Keratinocyte (primary cell): ENCODE results near the gene KIZ. TPM values are rescaled to one million over a fixed set of nuclear protein-coding genes. Genes with fewer than 3 reads are reported as not detected.
"Not testable (repeated sequence)": the region's sequence is repeated elsewhere in the genome, so short reads cannot be mapped to it uniquely, and the experiment has no call there.

Experiments used
- DNase-seq: peaks from one replicate; pipeline ENCODE4 v3.0.0-alpha.2; 2011; ENCODE audit warnings: low read depth, missing footprints, low spot score
- FAIRE-seq: peaks from 2 replicates; lab custom pipeline; 2011; peaks lifted over from hg19 to GRCh38; lab: Jason Lieb, UNC
- H2AFZ ChIP-seq: 2 replicates; pipeline ENCODE4 v1.6.0; 2012; ENCODE audit warnings: low read length, control low read depth, inconsistent platforms; ENCODE audit not compliant: control insufficient read depth
- H3K27ac ChIP-seq: 2 replicates; pipeline ENCODE4 v1.5.1; 2011; ENCODE audit warnings: low read length; ENCODE audit not compliant: control insufficient read depth, insufficient read depth
- H3K27me3 ChIP-seq: 3 replicates; pipeline ENCODE4 v1.6.0; 2011; ENCODE audit warnings: low read length; ENCODE audit not compliant: control insufficient read depth, insufficient read depth; ENCODE audit errors: extremely low read depth
- H3K36me3 ChIP-seq, 2 experiments: 2 replicates in 1 of 2; 3 replicates in 1 of 2; pipeline ENCODE4 v1.5.1; 2011; ENCODE audit warnings: low read length in 2 of 2, mild to moderate bottlenecking in 1 of 2; ENCODE audit not compliant: control insufficient read depth in 2 of 2, insufficient read depth in 2 of 2; ENCODE audit errors: extremely low read depth in 1 of 2
- H3K4me1 ChIP-seq: 3 replicates; pipeline ENCODE4 v1.5.1; 2011; ENCODE audit warnings: low read length; ENCODE audit not compliant: control insufficient read depth, insufficient read depth; ENCODE audit errors: extremely low read depth
- H3K4me2 ChIP-seq: 3 replicates; pipeline ENCODE4 v1.6.0; 2011; ENCODE audit warnings: low read depth, low read length; ENCODE audit not compliant: control insufficient read depth, insufficient read depth; ENCODE audit errors: extremely low read depth
- H3K4me3 ChIP-seq, 3 experiments: fragments of 200-600 bp in 1 of 3; sonication (generic) in 1 of 3; 2 replicates in 2 of 3; 3 replicates in 1 of 3; pipeline ENCODE4 v1.5.1; 2011 to 2016; ENCODE audit warnings: low read length in 3 of 3, mild to moderate bottlenecking in 3 of 3, control low read depth in 2 of 3, inconsistent platforms in 1 of 3, low read depth in 1 of 3, mixed read lengths in 1 of 3, mixed run types in 1 of 3, moderate library complexity in 1 of 3; ENCODE audit not compliant: control insufficient read depth in 2 of 3, insufficient read depth in 2 of 3; ENCODE audit errors: extremely low read depth in 1 of 3
- H3K79me2 ChIP-seq: 2 replicates; pipeline ENCODE4 v1.6.0; 2012; ENCODE audit warnings: low read length; ENCODE audit not compliant: control insufficient read depth, insufficient read depth
- H3K9ac ChIP-seq: 3 replicates; pipeline ENCODE4 v1.6.0; 2011; ENCODE audit warnings: low read length; ENCODE audit not compliant: control insufficient read depth, insufficient read depth; ENCODE audit errors: extremely low read depth
- H3K9me1 ChIP-seq: 3 replicates; pipeline ENCODE4 v1.6.0; 2011; ENCODE audit warnings: low read length; ENCODE audit not compliant: control insufficient read depth, insufficient read depth; ENCODE audit errors: extremely low read depth
- H3K9me3 ChIP-seq: 2 replicates; pipeline ENCODE4 v1.5.1; 2012; ENCODE audit warnings: low read depth, low read length; ENCODE audit not compliant: control insufficient read depth
- H4K20me1 ChIP-seq: 3 replicates; pipeline ENCODE4 v1.6.0; 2011; ENCODE audit warnings: low read length; ENCODE audit not compliant: control insufficient read depth, insufficient read depth; ENCODE audit errors: extremely low read depth
- EZH2 ChIP-seq: IDR thresholded peaks from one replicate; pipeline ENCODE4 v1.6.1; 2012; ENCODE audit warnings: inconsistent platforms, mild to moderate bottlenecking, low read length, moderate library complexity
- dilution Hi-C: fragments of 300-500 bp; cut with MboI; formaldehyde crosslinking; loops from one replicate; pipeline ENCODE4 v1.7.0; 2020; ENCODE audit warnings: low sequenced_read_pairs; ENCODE audit not compliant: extremely low pct_ligation_motif_present
- polyA plus RNA-seq, 5 experiments: library from polyadenylated mRNA; depleted of rRNA in 3 of 5; stranded (reverse) in 3 of 5; stranded (forward) in 1 of 5; unstranded in 1 of 5; fragments of >200 nt; gene quantifications; 1 replicate in 1 of 5; 2 replicates in 3 of 5; 3 replicates in 1 of 5; pipeline versions ENCODE4 v1.2.1 to v1.2.3, GENCODE V29; 2011 to 2012; ENCODE audit warnings: missing spikeins in 2 of 5, low read depth in 1 of 5, low replicate concordance in 1 of 5
- TF ChIP-seq, protein P1 (sequence below), 3 experiments: IDR thresholded peaks in 1 of 3; conservative IDR thresholded peaks in 1 of 3; optimal IDR thresholded peaks in 1 of 3; 2 replicates in 2 of 3; 3 replicates in 1 of 3; pipeline versions ENCODE3 to v1.5.1; 2011; ENCODE audit warnings: low read length in 3 of 3, mild to moderate bottlenecking in 3 of 3, moderate library complexity in 2 of 3, control low read depth in 1 of 3, inconsistent platforms in 1 of 3; ENCODE audit not compliant: insufficient read depth in 2 of 3; ENCODE audit errors: extremely low read depth in 1 of 3

Gene KIZ
- polyA plus RNA-seq, 1 donor (not counting 4 experiments of a cell fraction or from before 2014, with no cell fraction given), result 21.3 TPM

DNA sequence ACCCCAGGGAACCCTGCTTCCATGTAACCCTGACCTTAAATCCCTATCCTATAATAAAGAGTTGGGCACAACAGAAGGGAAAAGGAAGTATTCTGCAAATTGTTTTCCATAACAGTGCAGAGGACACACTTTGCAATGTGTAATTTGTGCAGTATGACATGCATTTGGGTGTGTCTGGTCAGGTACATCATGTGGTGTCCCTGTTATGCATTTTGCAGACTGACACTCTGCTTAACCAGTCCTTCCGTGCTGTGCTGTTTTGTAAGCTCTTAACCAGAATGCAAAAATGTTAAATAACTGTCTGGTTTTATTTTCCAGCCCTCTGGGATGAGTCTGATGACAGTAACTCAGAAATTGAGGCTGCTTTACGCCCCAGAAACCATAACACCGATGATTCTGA is 120.3 kb downstream of the KIZ start:
- Histone ChIP-seq H4K20me1 (no peaks in the 10 kb centered on the region), H3K4me1 (peaks cover 2% of the 10 kb centered on the region), H3K4me2 (no peak overlapping the region), H3K4me3 (no peak overlapping the region), H3K36me3 (no peaks in the 10 kb centered on the region), H3K9ac (no peak overlapping the region), H2AFZ (no peak overlapping the region), H3K9me3 (no peaks in the 10 kb centered on the region), H3K27me3 (no peaks in the 10 kb centered on the region), H3K27ac (no peak overlapping the region), H3K79me2 (no peaks in the 10 kb centered on the region), H3K9me1 (no peaks in the 10 kb centered on the region)
- TF ChIP-seq, protein P1, sequence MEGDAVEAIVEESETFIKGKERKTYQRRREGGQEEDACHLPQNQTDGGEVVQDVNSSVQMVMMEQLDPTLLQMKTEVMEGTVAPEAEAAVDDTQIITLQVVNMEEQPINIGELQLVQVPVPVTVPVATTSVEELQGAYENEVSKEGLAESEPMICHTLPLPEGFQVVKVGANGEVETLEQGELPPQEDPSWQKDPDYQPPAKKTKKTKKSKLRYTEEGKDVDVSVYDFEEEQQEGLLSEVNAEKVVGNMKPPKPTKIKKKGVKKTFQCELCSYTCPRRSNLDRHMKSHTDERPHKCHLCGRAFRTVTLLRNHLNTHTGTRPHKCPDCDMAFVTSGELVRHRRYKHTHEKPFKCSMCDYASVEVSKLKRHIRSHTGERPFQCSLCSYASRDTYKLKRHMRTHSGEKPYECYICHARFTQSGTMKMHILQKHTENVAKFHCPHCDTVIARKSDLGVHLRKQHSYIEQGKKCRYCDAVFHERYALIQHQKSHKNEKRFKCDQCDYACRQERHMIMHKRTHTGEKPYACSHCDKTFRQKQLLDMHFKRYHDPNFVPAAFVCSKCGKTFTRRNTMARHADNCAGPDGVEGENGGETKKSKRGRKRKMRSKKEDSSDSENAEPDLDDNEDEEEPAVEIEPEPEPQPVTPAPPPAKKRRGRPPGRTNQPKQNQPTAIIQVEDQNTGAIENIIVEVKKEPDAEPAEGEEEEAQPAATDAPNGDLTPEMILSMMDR (optimal IDR thresholded peaks at IDR 0.05 in 1 of 3, IDR thresholded peaks at IDR 0.05 in 1 of 3, conservative IDR thresholded peaks at IDR 0.05 in 1 of 3; ENCODE audit: extremely low read depth in 1 of 3, insufficient read depth in 2 of 3, low read length in 3 of 3), result no peak
- TF ChIP-seq EZH2, result no peak
- FAIRE-seq, result no peak
- DNase-seq, result no peak
- dilution Hi-C loops, result no loop called here

DNA sequence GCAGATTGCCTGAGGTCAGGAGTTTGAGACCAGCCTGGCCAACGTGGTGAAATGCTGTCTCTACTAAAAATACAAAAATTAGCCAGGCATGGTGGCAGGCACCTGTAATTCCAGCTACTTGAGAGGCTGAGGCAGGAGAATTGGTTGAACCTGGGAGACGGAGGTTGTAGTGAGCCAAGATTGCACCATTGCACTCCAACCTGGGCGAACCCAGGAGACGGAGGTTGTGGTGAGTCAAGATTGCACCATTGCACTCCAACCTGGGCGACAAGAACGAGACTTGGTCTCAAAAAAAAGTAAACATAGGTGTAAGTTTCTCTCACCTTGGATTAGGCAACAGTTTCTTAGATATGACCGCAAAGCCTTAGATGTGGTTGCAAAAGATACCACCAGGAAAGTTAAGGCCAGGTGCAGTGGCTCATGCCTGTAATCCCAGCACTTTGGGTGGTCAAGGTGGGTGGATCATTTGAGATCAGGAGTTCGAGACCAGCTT is 121.8 kb downstream of the KIZ start:
- dilution Hi-C loops, DNase-seq, FAIRE-seq: not testable (repeated sequence)

DNA sequence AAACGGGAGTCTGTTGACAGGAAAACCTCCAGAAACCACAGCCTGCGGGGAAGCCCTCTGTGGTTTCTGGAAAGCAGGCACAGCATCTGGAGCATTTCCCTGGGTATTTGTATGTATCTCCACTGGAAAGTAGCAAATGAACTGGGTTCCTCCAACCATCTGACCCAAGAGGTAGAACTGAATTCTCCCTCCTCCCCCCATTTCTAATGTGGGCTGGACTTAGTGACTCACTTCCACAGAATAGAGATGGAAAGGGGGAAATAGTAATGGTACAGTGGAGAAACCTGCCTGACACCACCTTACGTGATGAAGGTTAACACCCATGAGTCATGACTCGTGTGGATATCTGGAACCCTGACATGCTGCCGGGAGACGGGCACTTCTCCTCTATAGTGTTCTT is 125.4 kb downstream of the KIZ start:
- Histone ChIP-seq H3K9ac (no peak overlapping the region), H2AFZ (no peak overlapping the region), H4K20me1 (no peaks in the 10 kb centered on the region), H3K27me3 (no peaks in the 10 kb centered on the region), H3K4me3 (no peak overlapping the region), H3K4me2 (no peak overlapping the region), H3K79me2 (no peaks in the 10 kb centered on the region), H3K9me1 (no peaks in the 10 kb centered on the region), H3K36me3 (no peaks in the 10 kb centered on the region), H3K4me1 (peaks cover 3% of the 10 kb centered on the region), H3K9me3 (no peaks in the 10 kb centered on the region), H3K27ac (no peak overlapping the region)
- DNase-seq (peak; percentile 15), FAIRE-seq (peak; percentile 26)
- dilution Hi-C loops, result no loop called here
- TF ChIP-seq, protein P1 (optimal IDR thresholded peaks at IDR 0.05 in 1 of 3, IDR thresholded peaks at IDR 0.05 in 1 of 3, conservative IDR thresholded peaks at IDR 0.05 in 1 of 3; ENCODE audit: extremely low read depth in 1 of 3, insufficient read depth in 2 of 3, low read length in 3 of 3), result no peak
- no peak for TF ChIP-seq EZH2

More for the DNA sequence above, 121.8 kb downstream of the KIZ start:
- H3K79me2 ChIP-seq, H3K4me1 ChIP-seq, H3K9me3 ChIP-seq, H3K27me3 ChIP-seq, H3K4me2 ChIP-seq, H4K20me1 ChIP-seq, H3K27ac ChIP-seq, H3K4me3 ChIP-seq, H2AFZ ChIP-seq, H3K9ac ChIP-seq, H3K36me3 ChIP-seq, H3K9me1 ChIP-seq: not testable (repeated sequence)
